NOMO-1 (cell line): Measurements from ENCODE around the gene DNMT3A.

Experiments
- DNase-seq, 2 experiments: peaks; one replicate each; lab custom pipeline; 2025; ENCODE audit not compliant: unreplicated experiment in 2 of 2; lab: John Stamatoyannopoulos, UW

Gene DNMT3A

DNA sequence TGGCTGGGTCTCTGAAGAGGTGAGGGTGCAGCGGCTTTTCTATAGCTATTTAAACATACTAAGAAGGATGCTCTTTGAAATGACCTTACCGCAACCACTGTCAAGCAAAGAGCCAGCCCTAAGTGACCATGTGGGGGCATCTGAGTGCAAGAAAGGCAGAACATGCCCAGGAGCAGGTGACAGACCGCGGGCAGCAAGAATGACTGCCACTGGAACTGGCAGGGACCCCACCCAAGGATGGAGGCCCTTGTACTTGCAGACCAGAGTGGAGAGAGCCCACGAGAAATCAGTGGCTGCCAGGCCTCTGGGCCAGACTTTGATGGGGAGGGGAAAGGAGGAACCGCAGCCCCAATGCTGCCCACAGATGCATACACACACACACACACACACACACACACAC is 33.1 kb downstream of the DNMT3A start:
- no peak for DNase-seq

DNA sequence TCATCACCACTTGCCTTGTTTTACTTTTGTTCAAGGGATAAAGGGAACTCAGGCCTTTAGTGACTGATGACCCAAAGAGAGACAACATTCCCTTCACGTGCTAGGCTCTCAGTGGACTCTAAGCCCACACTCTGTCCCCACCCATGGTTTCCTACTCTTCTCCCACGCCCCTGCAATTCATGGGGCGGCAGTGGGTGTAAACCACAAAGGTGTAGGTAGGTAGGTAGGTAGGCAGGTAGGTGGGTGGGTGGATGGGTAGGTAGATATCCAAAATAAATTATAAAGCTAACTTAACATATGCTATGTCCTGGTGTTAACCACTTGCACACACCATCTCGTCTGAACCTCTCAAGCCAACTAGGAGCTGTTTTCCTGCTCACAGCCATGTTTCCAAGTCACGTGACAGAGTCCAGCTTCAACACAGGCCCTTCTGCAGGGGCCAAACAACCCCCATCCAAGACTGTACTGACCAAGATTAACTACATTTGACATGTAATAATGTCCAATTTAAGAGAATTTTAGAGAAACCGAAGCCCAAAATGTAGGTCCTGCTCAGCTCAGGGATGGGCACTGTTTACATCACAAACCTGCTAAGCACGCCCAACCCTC is 33.7 kb downstream of the DNMT3A start:
- no peak for DNase-seq

DNA sequence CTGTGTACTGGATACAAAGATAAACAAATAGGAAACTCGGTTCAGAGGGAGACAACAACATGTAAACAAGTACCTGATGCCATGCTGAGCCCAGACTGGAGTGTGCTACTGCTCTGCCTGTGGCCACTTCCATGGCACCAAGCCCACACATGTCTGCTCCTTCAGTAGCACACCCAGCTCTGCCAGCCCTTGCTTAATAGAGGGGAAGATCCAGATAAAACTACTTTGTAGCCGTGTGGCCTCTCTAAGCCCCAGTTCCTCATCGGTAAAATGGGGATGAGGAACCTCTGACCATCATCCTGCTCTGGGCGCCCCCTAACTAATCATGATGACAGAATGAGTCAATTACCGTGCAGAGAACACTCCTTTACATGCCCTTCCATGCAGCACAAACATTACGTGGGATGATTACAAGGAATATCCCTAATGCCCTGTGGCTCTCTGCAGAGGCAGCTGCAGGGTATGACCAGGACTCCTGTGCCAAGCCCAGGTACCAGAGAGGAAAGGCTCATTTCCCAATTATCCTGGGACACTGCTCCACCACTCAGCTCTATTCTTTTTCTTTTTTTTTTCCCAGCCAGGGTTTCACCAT is 34.9 kb downstream of the DNMT3A start:
- DNase-seq = peak; percentile 53 to 73

DNA sequence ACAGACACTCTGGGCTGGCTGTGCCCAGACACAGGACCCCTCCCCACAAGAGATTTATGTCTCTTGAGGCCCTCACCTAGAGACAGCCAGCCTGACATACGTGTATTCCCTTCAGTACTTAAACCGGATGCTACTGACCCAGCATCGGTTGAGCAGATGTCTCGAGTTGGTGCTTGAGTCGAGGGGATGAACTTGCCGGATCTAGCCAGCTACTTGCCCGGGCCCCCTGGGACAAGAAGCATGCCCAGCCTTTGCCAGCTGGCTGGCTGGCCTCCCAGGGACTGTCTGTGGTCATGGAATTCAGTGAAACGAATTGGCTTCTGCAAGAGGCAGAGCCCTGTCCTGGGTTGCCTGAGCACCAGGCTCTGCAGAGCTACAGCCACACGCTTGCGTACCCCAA is 36.0 kb downstream of the DNMT3A start:
- no peak for DNase-seq

DNA sequence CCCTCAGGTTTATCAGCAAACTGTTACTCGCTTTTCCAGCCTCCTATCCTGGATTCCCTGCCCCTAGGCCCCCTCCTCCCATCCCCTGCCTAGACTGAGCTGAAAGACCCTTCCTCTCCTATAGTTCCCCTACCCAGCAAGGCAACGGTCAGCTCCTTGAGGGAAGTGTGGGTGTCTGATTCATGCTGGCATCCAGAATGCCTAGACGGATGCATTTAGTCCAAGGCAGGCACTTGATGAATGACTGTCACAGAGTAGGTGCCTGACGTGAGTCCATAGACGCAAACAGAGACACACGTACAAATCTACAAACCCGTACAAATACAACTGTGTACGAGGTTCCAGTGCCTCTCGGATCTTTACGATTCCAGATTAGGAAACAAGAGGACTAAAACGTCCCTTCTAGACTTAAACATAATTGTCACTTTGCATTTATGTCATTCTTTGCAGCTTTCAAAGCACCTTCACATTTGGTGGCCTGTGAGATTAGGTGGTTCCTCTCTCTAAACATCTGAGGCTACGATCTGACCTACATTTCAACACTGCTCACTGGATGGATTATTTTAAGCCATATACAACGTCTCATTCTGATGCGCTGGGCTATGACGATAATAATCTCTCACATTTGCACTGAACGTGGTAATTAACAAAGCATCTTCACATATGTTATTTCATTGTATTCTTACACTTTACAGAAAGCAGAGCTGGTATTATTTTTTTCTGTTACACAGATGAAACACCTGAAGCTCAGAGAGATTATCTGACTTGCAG is 36.7 kb downstream of the DNMT3A start:
- peak; percentile 2 to 36 for DNase-seq

DNA sequence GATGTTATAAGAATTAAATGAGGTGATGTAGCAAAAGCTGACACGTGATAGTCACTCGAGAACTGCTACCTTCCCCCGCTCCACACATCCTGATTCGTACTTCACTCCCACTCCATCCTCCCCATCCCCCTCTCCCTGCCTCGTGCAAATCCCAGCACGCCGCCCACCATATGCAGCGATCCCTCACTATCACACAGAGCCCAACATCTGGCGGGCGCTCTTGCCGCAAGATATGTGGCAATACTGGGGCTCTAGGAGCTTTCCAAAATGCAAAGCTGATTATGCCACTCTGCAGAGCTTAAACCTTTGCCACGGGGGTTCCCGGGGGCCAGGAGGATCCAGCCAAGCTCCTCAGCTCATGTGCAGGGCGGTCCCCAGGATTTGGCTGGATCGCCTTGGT is 37.4 kb downstream of the DNMT3A start:
- peak; percentile 29 to 39 for DNase-seq

DNA sequence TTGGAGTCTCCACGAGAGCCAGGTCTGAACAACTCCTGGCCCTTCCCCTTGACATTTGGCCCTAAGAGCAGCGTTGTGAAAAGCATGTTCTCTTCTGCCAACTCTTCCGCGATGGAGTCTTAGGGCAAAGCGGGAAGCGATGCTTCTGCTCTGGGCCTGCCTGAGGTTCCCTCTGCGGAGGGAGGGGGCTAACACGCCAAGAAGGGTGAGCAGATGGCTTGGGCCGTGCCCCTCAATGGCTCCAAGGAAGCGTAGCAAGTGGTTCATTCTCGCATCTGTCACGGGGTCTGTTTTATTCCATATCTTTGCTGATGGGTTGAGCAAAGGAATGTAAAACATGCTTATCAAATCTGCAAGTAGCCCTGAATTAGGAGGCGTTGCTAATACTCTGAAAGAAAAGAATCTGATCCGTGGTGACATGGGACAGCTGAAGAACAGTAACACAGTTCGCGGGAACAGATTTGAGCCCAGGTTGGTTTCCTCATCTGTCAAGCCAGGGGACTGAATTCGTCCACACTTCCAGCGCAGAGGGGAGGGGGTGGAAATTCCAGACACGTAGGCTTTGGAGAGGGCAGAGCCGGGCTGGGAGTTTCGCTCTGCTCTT is 38.0 kb downstream of the DNMT3A start:
- DNase-seq = no peak

DNA sequence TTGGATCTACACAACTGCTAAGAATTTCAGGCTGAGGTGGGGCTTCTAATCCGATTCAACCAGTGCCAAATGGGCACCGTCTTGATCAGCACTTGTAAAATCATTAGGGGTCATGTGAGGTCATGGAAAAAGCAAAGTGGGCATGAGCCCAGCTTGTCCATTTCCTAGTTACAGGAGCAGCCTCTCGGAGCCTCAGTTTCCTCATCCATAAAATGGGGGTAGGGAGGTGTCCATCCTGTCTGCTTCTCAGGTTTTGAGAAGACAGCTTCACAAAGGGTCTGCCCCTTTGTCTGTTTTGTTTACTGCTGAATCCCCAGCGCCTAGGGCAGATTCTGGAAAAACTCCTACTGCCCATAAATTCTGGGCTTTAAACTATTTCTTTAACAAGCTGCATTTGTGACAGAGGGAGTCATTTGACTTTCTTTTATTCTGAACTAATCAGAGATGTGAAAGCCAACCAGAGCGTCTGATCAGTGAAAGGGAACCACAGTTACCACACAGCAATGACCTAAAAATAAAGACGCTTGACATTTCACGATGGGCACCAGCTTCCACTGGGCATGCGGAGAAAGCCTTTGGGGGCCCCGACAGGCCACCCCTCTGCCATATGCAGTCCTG is 38.9 kb downstream of the DNMT3A start:
- peak in 1 of 2 experiments; percentile 2 for DNase-seq

DNA sequence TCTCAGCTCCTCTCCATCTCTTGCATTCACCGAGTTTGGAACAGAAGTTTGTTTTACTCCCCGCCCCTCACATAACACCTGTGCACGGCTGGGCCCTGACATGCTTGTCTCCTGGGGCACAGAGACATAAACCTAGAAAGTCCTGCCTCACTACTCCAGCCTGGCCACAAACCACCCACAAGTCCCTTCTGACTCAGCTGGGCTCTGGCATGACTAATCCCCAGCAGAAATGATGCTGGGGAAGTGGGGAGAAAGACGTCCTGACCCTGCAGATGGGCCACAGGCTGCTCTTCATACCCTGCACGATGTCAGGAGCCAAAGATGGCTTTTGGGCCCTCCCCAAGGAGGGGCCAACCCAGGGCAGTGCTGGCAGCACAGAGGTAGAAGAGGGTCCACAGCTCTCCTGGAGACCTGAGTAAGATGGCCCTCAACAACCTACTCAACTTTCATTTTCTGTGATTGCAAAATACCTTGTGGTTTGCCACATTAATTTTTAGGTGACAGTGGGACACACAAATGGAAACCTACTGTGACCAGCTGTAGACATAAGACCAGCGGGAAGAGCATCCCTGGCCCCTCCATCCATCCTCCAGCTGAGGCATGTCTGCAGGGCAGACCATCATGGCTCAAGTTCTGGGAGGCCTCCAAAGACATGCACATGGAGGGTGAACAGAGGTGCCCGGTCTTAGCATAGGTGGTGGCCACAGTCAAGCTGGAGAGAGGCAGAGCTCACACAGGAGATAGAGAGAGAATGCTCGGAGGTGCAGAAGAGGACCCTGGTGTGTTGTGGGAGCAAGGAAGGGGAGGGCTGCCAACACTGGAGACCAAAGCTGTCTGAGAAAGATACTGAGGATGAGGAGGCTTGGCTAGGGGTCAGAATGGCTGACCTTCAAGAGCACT is 40.0 kb downstream of the DNMT3A start:
- DNase-seq = peak; percentile 82 to 88

DNA sequence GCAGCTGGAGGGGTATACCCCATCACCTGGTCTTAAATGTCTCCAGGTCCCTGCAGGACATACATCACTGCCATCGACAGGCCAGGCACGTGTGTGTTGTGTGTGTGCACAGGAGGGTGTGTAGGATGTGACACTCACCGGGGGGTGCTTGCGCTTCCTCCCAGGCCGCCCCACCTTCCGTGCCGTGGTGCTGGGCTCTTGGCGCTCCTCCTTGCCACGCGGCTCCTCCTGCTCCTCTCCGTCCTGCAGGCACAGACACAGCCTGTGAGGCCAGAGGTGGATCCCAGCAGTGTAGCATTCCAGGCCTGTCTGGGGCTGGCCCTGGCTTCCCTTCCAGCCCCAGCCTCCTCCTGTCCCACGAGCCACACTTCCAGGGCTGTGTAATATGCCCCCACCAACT is 41.7 kb downstream of the DNMT3A start:
- DNase-seq = no peak

DNA sequence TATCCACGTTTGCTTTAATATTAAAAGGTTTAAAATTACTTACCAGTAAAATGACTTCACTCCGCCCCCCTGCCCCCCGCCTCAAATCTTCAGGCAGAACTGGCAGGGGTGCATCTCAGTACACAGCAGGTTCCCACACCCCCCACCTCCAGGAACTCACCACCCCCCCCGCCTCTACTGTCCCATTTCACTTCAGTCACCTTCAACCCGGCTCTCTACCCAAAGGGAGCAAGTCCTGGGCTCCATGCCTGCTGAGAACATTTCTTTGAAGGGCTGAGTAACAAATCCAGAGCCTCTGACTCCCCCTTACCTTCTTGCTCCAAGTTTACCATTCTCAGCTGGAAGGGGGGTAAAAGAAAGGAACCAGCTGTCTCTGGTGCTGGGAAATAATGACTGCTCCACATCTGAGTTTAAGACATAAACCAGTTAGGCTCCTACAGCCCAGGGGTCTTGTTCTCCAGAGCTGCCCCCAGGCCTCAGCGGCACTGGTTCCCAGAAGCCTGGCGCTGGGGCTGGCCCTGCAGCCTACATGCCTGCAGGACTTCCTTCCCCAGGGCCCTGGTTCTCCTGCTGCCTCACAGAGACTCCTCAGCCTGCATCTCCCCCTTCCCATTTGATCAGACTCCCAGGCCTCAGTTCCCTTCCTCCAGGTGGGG is 42.8 kb downstream of the DNMT3A start:
- no peak for DNase-seq

DNA sequence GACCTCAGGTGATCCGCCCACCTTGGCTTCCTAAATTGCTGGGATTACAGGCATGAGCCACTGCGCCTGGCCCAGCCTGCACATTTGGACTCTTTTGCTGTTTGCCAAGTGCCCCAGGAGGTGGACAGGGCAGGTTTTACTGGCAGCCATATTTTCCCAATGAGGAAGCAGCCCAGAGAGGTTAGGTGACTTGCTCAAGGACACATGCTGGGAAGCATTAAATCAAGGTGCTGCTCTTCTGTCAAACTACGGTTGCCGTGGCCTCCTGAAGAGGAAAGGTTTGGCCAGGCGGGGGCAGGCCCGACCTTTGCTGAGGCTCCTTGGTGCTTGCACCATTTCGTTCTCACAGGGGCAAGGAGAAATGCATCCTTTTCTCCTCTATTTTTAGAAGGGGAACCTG is 44.0 kb downstream of the DNMT3A start:
- peak; percentile 14 to 54 for DNase-seq

DNA sequence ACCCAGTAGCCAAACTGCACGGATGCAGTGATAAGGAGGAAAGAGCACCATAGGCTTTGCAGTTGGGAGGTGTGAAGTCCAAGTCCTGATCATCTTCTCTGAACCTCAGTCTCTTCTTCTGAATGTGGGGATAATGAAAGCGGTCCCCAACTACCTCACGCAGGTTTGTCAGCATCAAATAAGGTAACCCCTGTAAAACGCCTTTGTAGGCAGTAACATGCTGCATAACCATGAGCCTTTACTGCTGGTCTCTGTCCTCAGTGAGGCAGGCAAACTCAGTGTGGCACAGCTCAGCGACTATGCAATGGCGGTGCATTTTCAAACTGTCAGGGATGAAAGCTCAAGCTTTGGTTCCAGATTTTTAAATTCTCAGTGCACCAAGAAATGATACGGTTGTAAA is 46.1 kb downstream of the DNMT3A start:
- DNase-seq = no peak

DNA sequence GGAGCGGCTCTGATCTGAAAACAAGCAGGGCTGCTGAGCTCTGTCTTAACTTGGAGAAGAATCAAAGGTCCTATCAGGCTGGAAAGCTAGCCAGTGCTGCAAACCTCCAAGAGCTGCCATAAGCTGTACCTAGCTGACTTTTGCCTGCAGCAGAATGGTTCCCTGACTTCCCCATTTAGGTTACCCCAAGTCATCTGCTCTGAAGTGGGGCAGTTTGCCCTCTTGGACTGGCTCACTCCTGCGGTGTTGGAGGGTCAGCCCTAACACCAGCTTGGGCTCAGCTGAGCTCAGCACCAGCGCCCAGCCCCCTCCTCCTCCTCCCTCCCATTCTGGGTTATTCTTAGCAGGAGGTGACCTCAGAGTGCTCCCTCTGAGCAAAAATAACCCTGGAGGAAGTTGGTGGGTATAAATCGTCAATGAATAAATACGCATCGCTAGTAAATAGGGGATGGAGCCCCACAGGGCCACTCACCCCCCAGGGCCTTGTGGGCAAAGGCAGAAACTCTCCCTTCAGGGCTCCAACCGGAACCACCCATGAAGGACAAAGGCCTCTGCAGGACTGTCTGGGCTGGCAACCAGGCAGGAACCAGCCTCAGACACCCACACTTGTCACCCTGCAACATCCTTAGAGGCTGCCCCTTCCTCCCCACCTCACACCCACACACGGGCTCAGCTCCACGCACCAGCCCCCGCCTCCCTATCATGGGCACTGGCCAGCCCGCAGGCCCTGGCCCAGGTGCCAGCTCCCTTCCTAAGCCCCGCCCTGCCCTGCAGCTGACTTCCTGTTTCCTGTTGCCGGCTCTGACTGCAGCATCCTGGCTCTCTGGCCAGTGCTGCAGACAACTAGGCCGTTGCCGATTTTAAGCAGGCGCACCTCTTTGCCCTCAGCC is 46.9 kb downstream of the DNMT3A start:
- peak; percentile 58 to 81 for DNase-seq

DNA sequence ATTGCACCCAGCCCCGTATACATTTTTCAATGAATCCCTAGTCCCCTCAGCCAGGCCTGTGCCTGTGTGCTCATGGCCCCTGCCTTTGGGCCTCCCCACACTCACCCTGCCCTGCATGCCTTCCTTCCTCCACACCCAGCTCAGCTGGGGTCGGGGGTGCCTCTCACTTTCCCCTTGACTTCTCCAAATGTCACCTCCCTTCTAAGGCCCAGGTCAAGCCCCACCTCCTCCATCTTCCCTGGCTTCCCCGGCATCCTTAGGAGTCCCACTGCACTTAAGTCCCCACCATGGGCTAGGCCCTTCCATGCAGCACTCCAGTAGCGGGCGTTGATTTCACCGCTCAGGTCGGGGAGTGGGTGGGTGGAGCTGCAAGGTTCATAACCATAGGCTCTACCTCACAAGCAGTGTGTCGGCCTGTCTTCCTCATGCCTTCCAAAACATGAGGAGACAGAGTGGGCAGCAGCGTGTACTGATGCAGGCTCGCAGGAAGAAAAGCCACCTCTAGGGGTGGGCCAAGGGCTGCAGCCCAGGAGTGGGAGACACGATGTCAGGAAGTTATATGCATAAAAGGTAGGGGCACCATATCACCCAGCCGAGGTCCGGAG is 47.7 kb downstream of the DNMT3A start:
- no peak for DNase-seq

DNA sequence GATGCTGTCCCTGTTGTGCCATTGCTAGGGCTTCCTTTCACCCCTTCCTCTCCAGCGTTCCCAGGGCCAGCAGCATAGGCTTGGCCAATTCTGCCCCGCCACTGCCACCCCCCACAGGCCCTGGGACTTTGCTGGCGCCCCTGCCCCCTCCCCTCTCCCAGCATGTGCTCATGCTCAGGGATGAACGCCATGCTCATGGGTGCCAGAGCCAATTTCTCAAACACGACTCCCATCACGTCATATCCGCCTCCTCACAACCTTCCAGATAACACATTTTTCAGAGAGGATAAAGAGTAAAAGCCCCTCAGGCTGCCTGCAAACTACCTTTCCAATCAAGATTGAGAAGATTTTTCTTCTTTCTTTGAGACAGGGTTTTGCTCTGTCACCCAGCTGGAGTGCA is 48.6 kb downstream of the DNMT3A start:
- no peak for DNase-seq

DNA sequence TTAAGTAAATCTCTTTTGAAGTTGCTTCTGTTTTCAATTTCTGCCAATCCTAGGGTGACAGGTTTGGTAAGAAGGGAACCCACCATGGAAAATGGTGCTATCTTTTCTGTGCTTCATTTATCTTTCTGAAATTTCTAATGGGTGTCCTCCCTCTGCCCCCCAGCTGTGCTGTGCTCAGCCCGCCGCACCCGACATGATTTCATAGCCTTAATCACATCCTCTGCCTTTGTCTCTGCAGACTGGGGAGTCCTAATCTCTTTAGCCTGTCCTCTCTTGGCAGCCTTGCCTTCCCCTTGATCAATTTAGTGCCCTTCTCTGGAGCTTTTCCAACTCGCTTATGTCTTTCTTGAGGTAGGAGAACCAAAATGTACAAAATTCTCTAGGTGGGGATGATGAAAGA is 49.3 kb downstream of the DNMT3A start:
- no peak for DNase-seq

DNA sequence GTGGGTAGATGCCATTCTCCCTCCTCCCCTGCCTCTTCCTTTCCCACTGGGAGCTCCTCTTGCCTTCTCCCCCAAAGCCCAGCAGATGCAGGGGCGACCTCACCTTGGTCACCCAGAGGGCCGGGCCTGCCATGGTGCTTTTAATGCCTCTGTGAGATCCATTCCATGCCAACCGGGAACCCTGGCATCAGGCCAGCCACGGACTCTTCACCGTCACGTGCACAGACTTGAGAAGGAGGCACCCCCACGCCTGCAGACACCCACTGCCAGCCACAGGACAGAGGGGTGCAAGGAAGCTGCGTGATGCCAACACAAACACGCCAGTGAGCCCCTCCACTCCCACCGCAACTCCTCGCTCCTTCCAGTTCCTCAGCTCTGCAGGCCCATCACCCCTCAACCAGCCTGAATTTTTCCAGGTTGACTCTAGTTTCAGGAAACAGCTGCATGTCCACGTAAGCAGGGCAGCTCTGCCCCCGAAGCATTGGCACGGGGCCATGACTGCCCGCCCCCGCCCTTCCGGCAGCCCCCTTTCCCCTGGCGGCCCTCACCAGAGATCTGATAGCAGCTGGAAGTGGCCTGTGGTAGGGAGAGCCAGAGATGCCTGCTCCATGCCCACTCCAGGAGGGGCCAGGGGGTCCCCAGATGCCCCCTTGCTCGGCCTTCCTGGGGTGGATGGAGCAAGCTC is 50.8 kb downstream of the DNMT3A start:
- DNase-seq = no peak
